ENCODE measurements around the gene KCNJ16.

Gene KCNJ16

GRCh38 chr17:70166615-70167014 lies 91.6 kb downstream of the KCNJ16 start:
- no peak overlapping the region for H3K4me3 ChIP-seq
- no peaks in the 10 kb centered on the region for H3K9me3 ChIP-seq
- H3K4me1 ChIP-seq: no peaks in the 10 kb centered on the region
- in situ Hi-C loops (cut with MboI; ENCODE audit: low sequenced_read_pairs): loop anchor here (25.0 kb wide), 1 partner anchor 604 kb away; no protein-coding TSS in a partner anchor
- 0 out of 2 replicates have a peak, but pooled peaks cover 2% of the 10 kb centered on the region for H3K27me3 ChIP-seq (ENCODE audit: low read depth)
- no peaks in the 10 kb centered on the region for H3K36me3 ChIP-seq (replicated peaks)
- DNase-seq (ENCODE audit: low spot score in 2 of 2): no peak

DNA sequence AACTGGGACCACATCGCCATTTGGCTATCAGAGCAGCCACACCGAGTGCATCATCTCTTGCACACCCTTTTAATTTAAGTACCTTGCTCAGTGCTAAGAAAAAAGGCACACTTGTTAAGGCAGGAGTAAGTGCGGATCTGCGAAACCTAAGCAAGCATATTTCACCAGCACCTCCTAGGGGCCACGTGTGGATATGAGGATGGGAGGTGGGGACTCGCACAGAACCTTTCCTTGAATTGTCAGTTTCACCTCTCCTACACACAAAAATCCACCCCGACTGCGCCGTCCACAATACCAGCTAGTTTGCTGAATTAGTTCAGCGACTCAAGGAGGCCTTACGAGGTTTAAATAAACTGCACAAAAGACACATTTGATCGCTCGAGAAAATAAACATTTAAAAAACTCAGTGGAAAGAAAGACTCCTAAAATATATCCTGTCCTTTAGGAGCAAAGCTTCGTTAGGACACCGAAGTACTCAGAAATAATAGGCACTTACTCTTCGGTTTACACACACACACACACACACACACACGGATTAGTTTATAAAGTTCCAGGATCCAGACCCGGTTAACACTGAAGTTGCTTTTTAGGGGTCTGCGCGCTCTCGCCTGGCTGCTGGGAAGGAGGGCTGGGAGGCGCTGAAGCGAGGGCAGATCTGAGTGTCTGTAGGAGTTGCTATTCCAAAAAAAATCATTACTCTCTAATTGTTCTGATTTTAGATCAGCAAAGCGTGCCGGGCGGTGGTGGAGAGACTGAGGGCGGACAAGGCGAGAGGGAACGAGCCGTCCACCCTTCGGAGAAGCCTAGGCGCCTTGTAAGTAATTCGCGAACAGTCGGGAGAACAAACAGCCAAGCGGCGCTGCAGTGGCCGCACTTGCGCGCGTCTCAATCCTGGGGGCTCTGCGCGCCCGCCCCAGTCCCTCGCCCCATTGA lies 93.3 kb downstream of the KCNJ16 start:
- Histone ChIP-seq H3K9me3 (no peaks in the 10 kb centered on the region), H3K4me3 (peak overlapping the region; percentile 24), H3K27me3 (ENCODE audit: low read depth) (0 out of 2 replicates have a peak, but pooled peaks cover 2% of the 10 kb centered on the region), H3K4me1 (no peaks in the 10 kb centered on the region), H3K36me3 (replicated peaks) (no peaks in the 10 kb centered on the region)
- in situ Hi-C loops (cut with MboI; ENCODE audit: low sequenced_read_pairs): loop anchor here (25.0 kb wide), 1 partner anchor 606 kb away; no protein-coding TSS in a partner anchor
- peak in 1 of 2 experiments; percentile 46 for DNase-seq (ENCODE audit: low spot score in 2 of 2)

DNA sequence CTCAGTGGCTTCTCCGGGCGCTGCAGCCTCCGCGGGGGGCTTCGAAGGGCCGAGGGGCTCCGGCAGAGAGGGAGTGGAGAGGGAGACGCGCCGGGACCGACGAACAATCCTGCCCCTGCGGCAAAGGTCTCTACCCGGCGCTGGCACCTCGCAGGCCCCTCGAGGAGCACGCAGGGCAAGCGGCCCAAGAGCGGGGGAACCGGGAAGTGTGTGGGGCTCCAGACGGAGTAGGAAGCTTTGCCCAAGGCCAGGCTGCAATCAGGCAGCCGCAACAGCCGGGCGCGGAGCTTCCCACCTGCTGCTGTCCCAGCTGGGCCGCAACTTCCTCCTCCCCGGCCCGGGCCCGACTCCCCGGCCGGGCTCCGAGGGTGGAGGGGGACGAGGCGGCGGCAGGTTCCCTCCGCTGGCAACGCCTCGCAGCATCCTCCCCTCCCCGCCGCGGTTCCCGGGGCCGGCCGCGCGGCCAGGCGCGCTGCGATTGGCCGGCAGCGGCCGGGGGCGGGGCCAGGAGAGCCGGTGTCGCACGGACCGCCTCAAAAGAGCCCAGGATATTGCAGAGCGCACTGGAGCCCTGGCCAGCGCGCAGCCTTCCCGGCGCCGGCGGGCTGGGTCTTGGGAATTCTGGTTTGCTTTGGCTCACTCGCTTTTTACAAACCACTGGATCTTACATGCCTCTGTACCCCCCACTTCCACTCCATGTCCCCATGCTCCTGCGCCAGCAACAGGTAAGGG lies 94.1 kb downstream of the KCNJ16 start, which contains the start of gene KCNJ2:
Gene KCNJ2, plus strand, starts transcription at position 556 of the 732 bp plus-strand sequence. CDS start 5,508 bp downstream, outside the sequence.
- Histone ChIP-seq H3K4me3 (peak within 1 kb of the TSS; percentile 24), H3K36me3 (replicated peaks) (no peaks in the 10 kb centered on the region), H3K4me1 (no peaks in the 10 kb centered on the region), H3K9me3 (no peaks in the 10 kb centered on the region), H3K27me3 (ENCODE audit: low read depth) (0 out of 2 replicates have a peak, but pooled peaks cover 2% of the 10 kb centered on the region)
- DNase-seq (ENCODE audit: low spot score in 2 of 2): peak; percentile 56 to 76
- in situ Hi-C loops (cut with MboI; ENCODE audit: low sequenced_read_pairs): loop anchor here (25.0 kb wide), 1 partner anchor 607 kb away; no protein-coding TSS in a partner anchor

- in situ Hi-C loops (cut with MboI; ENCODE audit: low sequenced_read_pairs): loop anchor here (25.0 kb wide), 1 partner anchor 608 kb away; no protein-coding TSS in a partner anchor
Measured at GRCh38 chr17:70169709-70170597, 94.9 kb downstream of the KCNJ16 start.

GRCh38 chr17:70171159-70171558 lies 96.1 kb downstream of the KCNJ16 start:
- no peaks in the 10 kb centered on the region for H3K4me1 ChIP-seq
- DNase-seq (ENCODE audit: low spot score in 2 of 2): no peak
- in situ Hi-C loops (cut with MboI; ENCODE audit: low sequenced_read_pairs): loop anchor here (25.0 kb wide), 1 partner anchor 609 kb away; no protein-coding TSS in a partner anchor
- H3K4me3 ChIP-seq: no peak overlapping the region
- H3K36me3 ChIP-seq (replicated peaks): no peaks in the 10 kb centered on the region
- H3K27me3 ChIP-seq (ENCODE audit: low read depth): 0 out of 2 replicates have a peak, but pooled peaks cover 2% of the 10 kb centered on the region
- H3K9me3 ChIP-seq: no peaks in the 10 kb centered on the region

More at GRCh38 chr17:70169709-70170597, 94.9 kb downstream of the KCNJ16 start:
- no peak for DNase-seq (ENCODE audit: low spot score in 2 of 2)
- Histone ChIP-seq H3K27me3 (ENCODE audit: low read depth) (0 out of 2 replicates have a peak, but pooled peaks cover 2% of the 10 kb centered on the region), H3K36me3 (replicated peaks) (no peaks in the 10 kb centered on the region), H3K4me3 (peak overlapping the region; percentile 23), H3K9me3 (no peaks in the 10 kb centered on the region), H3K4me1 (no peaks in the 10 kb centered on the region)

DNA sequence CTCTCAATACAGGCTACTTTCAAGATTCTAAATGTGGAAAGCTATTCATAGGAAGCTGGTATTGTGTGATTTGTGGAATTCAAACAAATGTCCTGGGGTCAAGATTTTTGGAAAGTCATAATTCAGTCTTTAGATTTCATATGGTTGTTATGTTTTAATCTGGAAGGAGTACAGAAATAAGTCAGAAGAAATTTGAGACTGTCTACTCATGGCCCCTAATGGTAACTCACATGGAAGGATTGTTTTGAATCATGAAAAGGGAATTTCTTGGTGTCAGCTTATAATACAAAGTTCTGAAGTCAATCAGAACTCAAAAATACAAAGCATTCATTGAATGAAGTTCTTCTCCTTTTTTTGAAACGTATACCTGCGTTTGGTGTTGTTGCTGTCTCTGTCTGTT lies 97.4 kb downstream of the KCNJ16 start:
- DNase-seq (ENCODE audit: low spot score in 2 of 2): no peak
- H3K27me3 ChIP-seq (ENCODE audit: low read depth): 0 out of 2 replicates have a peak, but pooled peaks cover 2% of the 10 kb centered on the region
- no peaks in the 10 kb centered on the region for H3K36me3 ChIP-seq (replicated peaks)
- H3K4me1 ChIP-seq: no peaks in the 10 kb centered on the region
- H3K4me3 ChIP-seq: no peak overlapping the region
- in situ Hi-C loops (cut with MboI; ENCODE audit: low sequenced_read_pairs): loop anchor here (25.0 kb wide), 1 partner anchor 610 kb away; no protein-coding TSS in a partner anchor
- no peaks in the 10 kb centered on the region for H3K9me3 ChIP-seq

DNA sequence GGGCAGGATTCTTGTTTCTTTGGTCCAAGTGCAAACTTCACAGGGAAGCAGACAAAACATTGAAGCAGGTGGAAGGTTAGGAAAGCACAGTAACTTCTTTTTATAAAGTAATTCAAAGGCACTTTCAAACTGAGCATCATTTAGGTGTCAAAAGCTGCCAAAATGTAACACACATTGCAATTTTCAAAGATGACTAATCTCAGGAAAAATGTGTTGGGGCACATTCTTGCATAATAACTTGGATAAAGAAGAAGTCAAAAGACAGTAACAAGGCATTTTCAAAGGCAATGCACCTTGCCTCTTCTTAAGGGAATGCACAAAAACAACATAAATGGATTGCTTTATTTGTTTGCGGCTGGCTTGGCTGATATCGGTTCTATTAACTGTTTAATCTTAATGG lies 97.9 kb downstream of the KCNJ16 start:
- Histone ChIP-seq H3K36me3 (replicated peaks) (no peaks in the 10 kb centered on the region), H3K9me3 (no peaks in the 10 kb centered on the region), H3K4me3 (no peak overlapping the region), H3K27me3 (ENCODE audit: low read depth) (0 out of 2 replicates have a peak, but pooled peaks cover 2% of the 10 kb centered on the region), H3K4me1 (no peaks in the 10 kb centered on the region)
- no peak for DNase-seq (ENCODE audit: low spot score in 2 of 2)
- in situ Hi-C loops (cut with MboI; ENCODE audit: low sequenced_read_pairs): loop anchor here (25.0 kb wide), 1 partner anchor 611 kb away; no protein-coding TSS in a partner anchor

- H3K27me3 ChIP-seq (ENCODE audit: low read depth): 0 out of 2 replicates have a peak, but pooled peaks cover 2% of the 10 kb centered on the region
- H3K36me3 ChIP-seq (replicated peaks): no peaks in the 10 kb centered on the region
- no peak overlapping the region for H3K4me3 ChIP-seq
- DNase-seq (ENCODE audit: low spot score in 2 of 2): no peak
- in situ Hi-C loops (cut with MboI; ENCODE audit: low sequenced_read_pairs): loop anchor here (25.0 kb wide), 1 partner anchor 611 kb away; no protein-coding TSS in a partner anchor
- no peaks in the 10 kb centered on the region for H3K4me1 ChIP-seq
- H3K9me3 ChIP-seq: no peaks in the 10 kb centered on the region
Measured at GRCh38 chr17:70173681-70174080, 98.7 kb downstream of the KCNJ16 start.

- DNase-seq (ENCODE audit: low spot score in 2 of 2): no peak
- Histone ChIP-seq H3K4me1 (no peaks in the 10 kb centered on the region), H3K4me3 (no peak overlapping the region), H3K27me3 (ENCODE audit: low read depth) (no peaks in the 10 kb centered on the region), H3K36me3 (replicated peaks) (no peaks in the 10 kb centered on the region), H3K9me3 (no peaks in the 10 kb centered on the region)
- in situ Hi-C loops (cut with MboI; ENCODE audit: low sequenced_read_pairs): no loop called here
Measured at GRCh38 chr17:70181376-70181775, 106.4 kb downstream of the KCNJ16 start.

DNA sequence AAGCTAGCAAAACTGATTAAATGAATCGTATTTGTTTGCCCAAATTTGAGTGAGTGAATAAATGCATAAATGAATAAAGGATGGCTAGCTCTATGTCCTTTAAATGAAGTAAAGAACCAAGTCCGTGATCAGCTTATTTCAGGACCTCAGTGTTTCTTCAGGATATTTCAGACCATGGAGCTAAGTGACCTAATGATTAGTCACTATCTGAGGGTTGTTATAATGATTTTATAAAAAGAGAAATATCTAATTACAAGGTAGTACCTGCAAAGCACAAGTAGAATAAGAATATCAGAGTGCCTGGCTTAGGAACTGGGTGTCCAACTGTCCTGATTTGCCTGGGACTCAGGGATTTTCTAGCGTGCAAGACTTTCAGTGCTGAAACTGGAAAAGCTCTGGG lies 106.8 kb downstream of the KCNJ16 start:
- H3K27me3 ChIP-seq (ENCODE audit: low read depth): no peaks in the 10 kb centered on the region
- DNase-seq (ENCODE audit: low spot score in 2 of 2): no peak
- H3K9me3 ChIP-seq: no peaks in the 10 kb centered on the region
- in situ Hi-C loops (cut with MboI; ENCODE audit: low sequenced_read_pairs): no loop called here
- H3K4me1 ChIP-seq: no peaks in the 10 kb centered on the region
- H3K4me3 ChIP-seq: no peak overlapping the region
- no peaks in the 10 kb centered on the region for H3K36me3 ChIP-seq (replicated peaks)

DNA sequence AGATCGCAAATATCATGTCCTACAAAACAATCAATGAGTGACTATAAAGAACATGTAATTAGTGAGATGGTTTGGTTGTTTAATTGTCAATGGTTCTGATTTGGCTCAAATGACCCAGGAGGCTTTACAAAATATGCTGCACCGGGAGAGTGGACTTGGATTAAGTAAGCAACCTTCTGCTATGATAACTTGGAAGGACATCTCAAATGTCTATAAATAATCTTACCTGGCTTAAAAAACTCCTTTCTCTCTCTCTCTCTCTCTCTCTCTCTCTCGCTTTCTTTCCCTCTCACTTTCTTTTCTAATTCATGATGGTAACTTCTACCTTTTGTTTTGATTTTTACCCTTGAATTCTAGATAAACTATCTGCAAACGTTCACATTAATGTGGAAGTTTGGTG lies 108.5 kb downstream of the KCNJ16 start:
- Histone ChIP-seq H3K9me3 (no peaks in the 10 kb centered on the region), H3K4me1 (no peaks in the 10 kb centered on the region), H3K4me3 (no peak overlapping the region), H3K36me3 (replicated peaks) (no peaks in the 10 kb centered on the region), H3K27me3 (ENCODE audit: low read depth) (no peaks in the 10 kb centered on the region)
- DNase-seq (ENCODE audit: low spot score in 2 of 2): no peak
- in situ Hi-C loops (cut with MboI; ENCODE audit: low sequenced_read_pairs): no loop called here

DNA sequence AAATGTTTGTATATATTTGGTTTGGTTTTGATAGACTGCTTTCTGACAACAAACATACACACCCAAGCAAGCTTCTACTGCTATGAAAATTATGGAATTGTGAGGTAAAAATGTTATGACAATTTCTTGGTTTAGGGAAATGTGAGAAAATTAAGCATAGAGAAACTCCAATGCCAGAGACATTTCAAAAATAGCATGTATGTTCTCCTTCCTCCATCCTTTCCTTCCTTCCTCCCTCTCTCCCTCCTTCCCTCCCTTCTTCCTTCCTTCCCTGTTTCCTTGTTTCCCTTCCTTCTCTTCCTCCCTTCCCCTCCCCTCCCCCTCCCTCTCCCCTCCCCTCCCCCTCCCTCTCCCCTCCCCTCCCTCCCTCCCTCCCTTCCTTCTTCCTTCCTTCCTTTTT lies 109.2 kb downstream of the KCNJ16 start:
- no peaks in the 10 kb centered on the region for H3K4me1 ChIP-seq
- DNase-seq (ENCODE audit: low spot score in 2 of 2): no peak
- no peaks in the 10 kb centered on the region for H3K27me3 ChIP-seq (ENCODE audit: low read depth)
- no peaks in the 10 kb centered on the region for H3K9me3 ChIP-seq
- no peak overlapping the region for H3K4me3 ChIP-seq
- in situ Hi-C loops (cut with MboI; ENCODE audit: low sequenced_read_pairs): no loop called here
- H3K36me3 ChIP-seq (replicated peaks): no peaks in the 10 kb centered on the region

All from HAP-1 (cell line).